Osteoblast (primary cell): Measurements from ENCODE around the gene UBA1. TPM values are rescaled to one million over a fixed set of nuclear protein-coding genes. Genes with fewer than 3 reads are reported as not detected.

Experiments used
- DNase-seq: peaks from one replicate; pipeline ENCODE4 v3.0.0; 2011; ENCODE audit warnings: low spot score, mixed read lengths; ENCODE audit not compliant: insufficient read length; ENCODE audit errors: missing footprints
- H2AFZ ChIP-seq: 2 replicates; pipeline ENCODE4 v1.6.0; 2011; ENCODE audit warnings: mild to moderate bottlenecking, low read length
- H3K27ac ChIP-seq: 2 replicates; pipeline ENCODE4 v1.5.1; 2011; ENCODE audit warnings: mild to moderate bottlenecking, low read depth, low read length, moderate library complexity
- H3K27me3 ChIP-seq: 2 replicates; pipeline ENCODE4 v1.6.0; 2012; ENCODE audit warnings: mild to moderate bottlenecking, control low read depth, inconsistent platforms, low read length, moderate library complexity; ENCODE audit not compliant: insufficient read depth
- H3K36me3 ChIP-seq: 2 replicates; pipeline ENCODE4 v1.5.1; 2011; ENCODE audit warnings: mild to moderate bottlenecking, low read length, control low read depth, moderate library complexity; ENCODE audit not compliant: insufficient read depth
- H3K4me1 ChIP-seq: 2 replicates; pipeline ENCODE4 v1.5.1; 2011; ENCODE audit warnings: mild to moderate bottlenecking, low read length, control low read depth, moderate library complexity; ENCODE audit not compliant: insufficient read depth
- H3K4me2 ChIP-seq: 2 replicates; pipeline ENCODE4 v1.6.0; 2011; ENCODE audit warnings: mild to moderate bottlenecking, low read length; ENCODE audit not compliant: insufficient read depth
- H3K4me3 ChIP-seq: fragments of 200-600 bp; sonication (generic); 3 replicates; pipeline ENCODE4 v1.5.1; 2012; ENCODE audit warnings: mild to moderate bottlenecking, low read length, inconsistent platforms; ENCODE audit not compliant: insufficient read depth
- H3K79me2 ChIP-seq: 2 replicates; pipeline ENCODE4 v1.6.0; 2012; ENCODE audit warnings: mild to moderate bottlenecking, low read length, control low read depth, inconsistent platforms; ENCODE audit not compliant: insufficient read depth
- H3K9me3 ChIP-seq: 2 replicates; pipeline ENCODE4 v1.5.1; 2011; ENCODE audit warnings: low read depth, low read length, control low read depth
- H4K20me1 ChIP-seq: 2 replicates; pipeline ENCODE4 v1.6.0; 2012; ENCODE audit warnings: mild to moderate bottlenecking, low read length, control low read depth; ENCODE audit not compliant: insufficient read depth
- CTCF ChIP-seq: IDR thresholded peaks from 2 replicates; pipeline ENCODE4 v1.5.1; 2011; ENCODE audit warnings: mild to moderate bottlenecking, low read depth, low read length, moderate library complexity; ENCODE audit errors: extremely low read depth
- total RNA-seq: library from RNA; depleted of rRNA; stranded (reverse); fragments of >200 nt; gene quantifications from 2 replicates; pipeline ENCODE4 v1.2.3, GENCODE V29; 2012

The UBA1 gene
- total RNA-seq, 1 donor = 142 TPM

GRCh38 chrX:47233333-47234113, 39.9 kb downstream of the UBA1 start:
- peaks cover 41% of the 10 kb centered on the region for H3K79me2 ChIP-seq
- H3K36me3 ChIP-seq = peaks cover 6% of the 10 kb centered on the region
- peak; percentile 97 for DNase-seq
- H3K27ac ChIP-seq = peak overlapping the region; percentile 96
- no peaks in the 10 kb centered on the region for H3K9me3 ChIP-seq
- H3K4me1 ChIP-seq = peaks cover 16% of the 10 kb centered on the region
- H3K4me3 ChIP-seq = peak overlapping the region; percentile 82
- H3K4me2 ChIP-seq = peak overlapping the region; percentile 87
- no peak for TF ChIP-seq CTCF
- H2AFZ ChIP-seq = peak overlapping the region; percentile 46
- H3K27me3 ChIP-seq = peaks cover 14% of the 10 kb centered on the region
- H4K20me1 ChIP-seq = peaks cover 5% of the 10 kb centered on the region

DNA sequence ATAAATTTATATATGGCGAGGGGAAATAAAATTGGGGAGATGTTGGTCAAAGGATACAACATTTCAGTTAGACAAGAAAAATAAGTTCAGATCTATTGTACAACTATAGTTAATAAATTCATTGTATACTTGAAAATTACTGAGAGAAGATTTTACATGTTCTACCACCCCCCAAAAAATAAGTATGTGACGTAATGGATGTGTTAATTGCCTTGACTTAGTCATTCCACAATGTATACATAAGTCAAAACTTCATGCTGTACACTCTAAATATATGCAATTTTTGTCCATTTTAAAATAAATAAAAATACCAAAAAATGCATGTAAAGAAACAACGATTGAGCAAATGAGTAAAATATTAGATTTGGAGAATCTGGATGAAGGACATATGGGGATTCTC, 41.0 kb downstream of the UBA1 start:
- H2AFZ ChIP-seq = no peak overlapping the region
- H3K27ac ChIP-seq = peak overlapping the region; percentile 96
- DNase-seq = no peak

DNA sequence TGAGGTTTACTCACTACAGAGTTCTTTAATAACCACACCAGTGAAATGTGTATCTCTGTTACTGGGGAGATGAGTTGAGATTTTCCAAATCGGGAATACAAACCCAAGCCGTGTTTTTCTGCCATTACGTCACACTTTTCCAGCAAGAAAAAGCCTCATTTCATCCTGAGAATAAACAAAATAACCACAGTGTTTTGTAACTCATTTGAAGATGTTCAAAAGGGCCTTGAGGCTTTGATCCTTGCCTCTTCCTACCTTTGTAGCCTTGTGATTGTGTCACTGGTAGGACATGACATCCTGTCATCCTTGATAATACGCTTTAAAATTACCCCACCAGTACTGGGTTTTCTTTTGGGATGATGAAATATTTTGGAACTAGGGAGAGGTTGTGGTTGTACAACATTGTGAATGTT, 42.1 kb downstream of the UBA1 start:
- Histone ChIP-seq H3K4me2 (peak overlapping the region; percentile 87), H3K9me3 (no peaks in the 10 kb centered on the region), H3K79me2 (peaks cover 49% of the 10 kb centered on the region), H3K27ac (peak overlapping the region; percentile 96), H3K36me3 (peaks cover 13% of the 10 kb centered on the region), H2AFZ (no peak overlapping the region), H3K4me3 (no peak overlapping the region), H3K27me3 (peaks cover 14% of the 10 kb centered on the region), H4K20me1 (peaks cover 9% of the 10 kb centered on the region), H3K4me1 (peaks cover 16% of the 10 kb centered on the region)
- DNase-seq = no peak
- TF ChIP-seq CTCF = no peak

More for the DNA sequence above, 41.0 kb downstream of the UBA1 start:
- Histone ChIP-seq H3K79me2 (peaks cover 49% of the 10 kb centered on the region), H3K4me1 (peaks cover 16% of the 10 kb centered on the region), H3K4me2 (peak overlapping the region; percentile 87), H4K20me1 (peaks cover 9% of the 10 kb centered on the region), H3K4me3 (peak overlapping the region; percentile 82), H3K27me3 (peaks cover 14% of the 10 kb centered on the region), H3K9me3 (no peaks in the 10 kb centered on the region), H3K36me3 (peaks cover 2% of the 10 kb centered on the region)
- no peak for TF ChIP-seq CTCF

GRCh38 chrX:47239199-47239598, 45.6 kb downstream of the UBA1 start:
- H3K79me2 ChIP-seq = peaks cover 45% of the 10 kb centered on the region
- H3K4me1 ChIP-seq = peaks cover 10% of the 10 kb centered on the region
- DNase-seq = no peak
- TF ChIP-seq CTCF = no peak
- peaks cover 30% of the 10 kb centered on the region for H3K36me3 ChIP-seq
- no peak overlapping the region for H3K27ac ChIP-seq
- peaks cover 14% of the 10 kb centered on the region for H3K27me3 ChIP-seq
- no peak overlapping the region for H3K4me2 ChIP-seq
- no peak overlapping the region for H2AFZ ChIP-seq
- no peaks in the 10 kb centered on the region for H3K9me3 ChIP-seq
- no peak overlapping the region for H3K4me3 ChIP-seq
- H4K20me1 ChIP-seq = peaks cover 9% of the 10 kb centered on the region
